GM18526 (cell line): ENCODE results near the gene TRIM8.

ENCODE experiments used
- POLR2A ChIP-seq: IDR thresholded peaks from 3 replicates; pipeline ENCODE4 v1.6.1; 2011; ENCODE audit not compliant: insufficient read length; ENCODE audit errors: extremely low read depth

TRIM8 gene, protein sequence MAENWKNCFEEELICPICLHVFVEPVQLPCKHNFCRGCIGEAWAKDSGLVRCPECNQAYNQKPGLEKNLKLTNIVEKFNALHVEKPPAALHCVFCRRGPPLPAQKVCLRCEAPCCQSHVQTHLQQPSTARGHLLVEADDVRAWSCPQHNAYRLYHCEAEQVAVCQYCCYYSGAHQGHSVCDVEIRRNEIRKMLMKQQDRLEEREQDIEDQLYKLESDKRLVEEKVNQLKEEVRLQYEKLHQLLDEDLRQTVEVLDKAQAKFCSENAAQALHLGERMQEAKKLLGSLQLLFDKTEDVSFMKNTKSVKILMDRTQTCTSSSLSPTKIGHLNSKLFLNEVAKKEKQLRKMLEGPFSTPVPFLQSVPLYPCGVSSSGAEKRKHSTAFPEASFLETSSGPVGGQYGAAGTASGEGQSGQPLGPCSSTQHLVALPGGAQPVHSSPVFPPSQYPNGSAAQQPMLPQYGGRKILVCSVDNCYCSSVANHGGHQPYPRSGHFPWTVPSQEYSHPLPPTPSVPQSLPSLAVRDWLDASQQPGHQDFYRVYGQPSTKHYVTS

DNA sequence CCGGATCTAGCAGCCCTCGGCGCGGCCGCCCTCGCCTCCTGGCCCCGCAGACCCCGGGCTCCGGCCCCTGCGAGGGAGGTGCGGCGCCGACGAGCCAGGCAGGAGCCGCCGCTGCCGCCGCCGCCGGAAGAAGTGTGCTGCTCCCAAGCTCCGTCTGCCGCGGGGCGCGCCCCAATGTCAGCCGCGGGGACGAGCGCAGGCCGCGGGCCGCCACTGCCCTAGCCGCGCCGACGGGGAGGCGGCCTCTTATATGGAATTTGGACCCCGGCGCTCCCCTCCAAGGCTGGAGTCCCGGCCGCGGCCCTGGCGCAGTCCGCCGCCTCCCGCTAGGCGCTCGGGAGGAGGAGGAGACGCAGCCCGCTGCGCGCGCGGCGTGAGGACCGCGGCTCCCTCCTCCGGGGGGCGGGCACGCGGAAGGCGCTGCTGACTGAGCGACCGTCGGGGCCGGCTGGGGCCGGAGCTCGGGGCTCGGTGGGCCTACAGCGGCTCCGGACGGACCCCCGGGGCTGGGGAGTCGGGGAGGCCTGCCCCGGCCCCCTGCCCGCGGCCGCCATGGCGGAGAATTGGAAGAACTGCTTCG lies at the start of gene TRIM8:
TSS of gene TRIM8 (plus strand) at position 414 of the 580 bp plus-strand sequence. CDS start at position 553, 139 bp downstream.
- TF ChIP-seq POLR2A = no peak

- TF ChIP-seq POLR2A = no peak
These were observed 49.0 kb upstream of the TRIM8 start for GRCh38 chr10:102595293-102595692.

DNA sequence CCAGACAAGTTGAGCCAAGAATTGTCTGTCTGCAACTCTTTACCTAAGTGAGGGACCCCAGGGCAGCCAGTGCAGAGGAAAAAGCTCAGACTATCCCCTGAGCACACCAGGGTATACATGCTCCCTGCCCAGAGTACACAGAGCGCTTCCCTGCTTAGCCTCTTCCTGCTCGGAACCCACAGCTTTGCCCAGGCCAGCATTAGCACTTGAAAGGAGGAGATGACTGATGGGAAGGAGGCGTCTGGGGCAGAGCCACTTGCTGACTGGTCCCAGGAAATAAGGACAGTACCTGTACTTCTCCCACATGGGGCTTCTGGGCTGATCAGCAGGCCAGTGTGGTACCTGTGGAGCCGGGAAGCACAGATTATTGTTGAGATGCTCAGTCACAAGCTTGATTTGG lies 48.4 kb upstream of the TRIM8 start:
- TF ChIP-seq POLR2A = no peak

DNA sequence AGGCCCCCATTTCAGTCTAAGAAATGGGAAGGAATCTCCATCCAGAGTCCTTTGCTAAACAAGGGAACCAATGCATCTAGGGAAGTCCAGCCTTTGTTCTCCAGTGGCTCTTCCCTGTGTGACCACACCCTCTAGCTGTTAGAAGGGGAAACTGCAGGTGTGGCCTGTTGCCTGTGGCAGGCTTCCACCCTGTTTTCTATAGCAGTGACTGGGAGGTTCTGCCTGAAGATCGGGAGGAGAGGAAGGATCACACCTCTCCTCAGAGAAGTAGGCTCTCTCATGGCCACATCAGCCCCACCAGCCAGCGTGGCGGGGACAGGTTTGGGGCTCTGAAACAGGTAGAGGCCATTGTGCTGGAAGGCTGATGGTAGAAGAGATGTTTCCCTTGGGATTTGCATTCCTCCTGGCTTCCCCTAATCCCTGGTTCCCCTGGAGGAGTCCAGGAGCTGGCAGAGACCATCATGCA lies 47.7 kb upstream of the TRIM8 start:
- TF ChIP-seq POLR2A = no peak

- no peak for TF ChIP-seq POLR2A
These were observed 46.9 kb upstream of the TRIM8 start for GRCh38 chr10:102597131-102597991.

DNA sequence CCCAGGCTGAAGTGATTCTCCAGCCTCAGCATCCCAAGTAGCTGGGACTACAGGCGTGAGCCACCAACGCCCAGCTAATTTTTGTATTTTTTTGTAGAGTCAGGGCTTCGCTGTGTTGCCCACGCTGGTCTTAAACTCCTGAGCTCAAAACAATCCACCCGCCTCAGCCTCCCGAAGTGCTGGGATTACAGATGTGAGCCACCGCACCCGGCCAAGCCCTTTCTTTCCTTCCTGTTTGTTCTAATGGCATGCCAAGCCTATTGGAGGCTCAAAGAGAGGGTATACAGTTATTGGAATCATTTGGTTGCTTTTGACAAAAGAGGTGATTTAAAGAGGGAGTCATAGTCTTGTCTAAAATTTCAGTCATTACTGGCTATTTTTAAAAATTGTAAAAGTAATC lies 46.0 kb upstream of the TRIM8 start:
- no peak for TF ChIP-seq POLR2A

- TF ChIP-seq POLR2A = no peak
These were observed 44.5 kb upstream of the TRIM8 start for GRCh38 chr10:102599565-102600327.

- no peak for TF ChIP-seq POLR2A
These were observed 43.5 kb upstream of the TRIM8 start for GRCh38 chr10:102600816-102601215.

GRCh38 chr10:102601639-102602038 lies 42.6 kb upstream of the TRIM8 start:
- TF ChIP-seq POLR2A = no peak

DNA sequence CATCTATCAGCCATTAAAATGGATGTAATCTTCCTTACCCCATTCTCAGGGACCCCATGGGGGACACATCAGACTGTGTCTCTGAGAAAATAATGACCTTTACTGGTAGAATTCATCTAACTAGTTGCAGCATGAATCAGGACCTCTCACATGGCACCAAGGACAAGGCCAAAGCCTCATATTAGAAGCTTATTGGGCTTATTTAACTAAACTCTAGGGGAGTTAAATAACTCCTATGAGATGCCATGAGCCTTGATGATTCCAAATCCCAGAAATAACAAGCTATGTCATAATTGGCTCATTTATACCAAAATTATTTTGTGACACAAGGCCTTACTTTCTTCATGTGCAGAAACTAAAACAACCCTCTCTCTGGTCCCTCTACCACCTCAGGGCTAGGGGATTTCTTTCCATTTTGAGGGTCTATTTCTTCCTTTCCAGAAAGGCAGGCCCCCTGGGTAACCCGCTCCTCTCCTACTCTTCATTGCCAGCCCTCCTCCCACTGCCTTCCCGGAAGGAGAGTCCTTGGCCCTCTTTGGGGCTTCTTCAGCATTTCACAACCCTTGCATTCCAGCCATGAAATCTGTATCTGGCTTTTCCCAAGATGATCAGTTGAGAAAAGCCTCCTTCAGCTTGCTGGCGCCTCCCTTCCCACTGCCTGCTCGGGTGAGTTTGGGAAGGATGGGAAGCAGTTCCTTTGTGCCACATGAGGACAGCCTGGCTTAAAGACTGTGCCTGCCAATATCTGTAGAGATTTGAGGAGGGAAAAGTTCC lies 41.8 kb upstream of the TRIM8 start:
- no peak for TF ChIP-seq POLR2A

DNA sequence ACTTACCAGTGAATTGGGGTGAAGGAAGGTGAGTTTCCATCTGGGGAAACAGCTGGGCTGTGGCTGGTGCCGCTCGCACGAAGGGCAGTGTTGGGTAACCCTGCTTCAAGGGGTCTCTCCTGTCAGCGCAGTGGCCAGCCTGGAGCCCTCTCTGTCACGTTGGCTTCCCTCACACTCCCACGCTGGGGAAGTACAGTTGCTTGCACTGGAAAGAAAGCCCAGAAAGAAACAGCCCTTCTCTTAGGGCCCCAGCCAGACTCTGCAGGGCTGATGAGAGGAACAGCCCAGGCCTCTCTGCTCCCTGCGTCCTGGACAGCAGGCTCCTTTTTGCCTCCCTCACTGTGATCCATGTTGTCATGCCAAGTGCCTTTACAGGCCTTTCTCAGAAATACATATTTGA lies 40.3 kb upstream of the TRIM8 start:
- no peak for TF ChIP-seq POLR2A

DNA sequence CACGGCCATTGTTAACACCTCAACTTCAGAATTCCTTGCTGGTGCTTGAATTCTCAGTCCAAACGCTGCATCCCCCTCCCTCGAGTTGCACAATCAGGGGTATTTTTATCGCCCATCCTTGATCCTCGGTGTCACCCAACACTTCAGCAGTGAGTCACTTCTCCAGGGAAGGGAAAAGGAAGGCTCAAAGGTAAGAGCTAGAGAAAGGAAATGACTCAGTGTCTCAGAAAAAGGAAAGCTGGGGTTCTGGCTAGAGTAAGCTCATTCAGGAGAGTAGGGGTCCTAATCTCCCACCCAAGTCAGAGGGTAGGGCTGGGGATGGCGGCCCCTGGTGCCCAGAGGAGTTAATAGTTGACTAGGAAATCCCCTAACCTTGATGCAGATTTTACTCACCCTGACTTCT lies 39.8 kb upstream of the TRIM8 start:
- TF ChIP-seq POLR2A = no peak

GRCh38 chr10:102605712-102606111 lies 38.6 kb upstream of the TRIM8 start:
- no peak for TF ChIP-seq POLR2A

- TF ChIP-seq POLR2A = no peak
These were observed 35.8 kb upstream of the TRIM8 start for GRCh38 chr10:102608487-102608886.
